Prostate gland (tissue), 2 donors: ENCODE measurements around the gene BCL6B. TPM values are rescaled to one million over a fixed set of nuclear protein-coding genes. Genes with fewer than 3 reads are reported as not detected.
"Not testable (repeated sequence)": the region's sequence is repeated elsewhere in the genome, so short reads cannot be mapped to it uniquely, and the experiment has no call there.

Experiments used
- DNase-seq: peaks from one replicate; pipeline ENCODE4 v3.0.0-alpha.2; 2019; ENCODE audit warnings: low spot score
- H3K27ac ChIP-seq, 2 donors: fragments of 200-600 bp; sonication (generic); 2 replicates each; pipeline ENCODE4 v1.5.1; 2017 to 2019
- H3K27me3 ChIP-seq: fragments of 200-600 bp; sonication (generic); replicated peaks from 2 replicates; pipeline ENCODE4 v1.5.1; 2019; ENCODE audit not compliant: insufficient read depth
- H3K36me3 ChIP-seq, 2 donors: fragments of 200-600 bp; sonication (generic); 1 replicate in 1 of 2; 2 replicates in 1 of 2; pipeline versions ENCODE4 v1.5.1 to v1.8.1; 2017 to 2019
- H3K4me1 ChIP-seq: fragments of 200-600 bp; sonication (generic); replicated peaks from 2 replicates; pipeline ENCODE4 v1.5.1; 2019
- H3K4me3 ChIP-seq, 2 donors: fragments of 200-600 bp; sonication (generic); 2 replicates each; pipeline ENCODE4 v1.5.1; 2017 to 2019
- H3K9me3 ChIP-seq: fragments of 200-600 bp; sonication (generic); 2 replicates; pipeline ENCODE4 v1.5.1; 2017
- CTCF ChIP-seq, 4 experiments: fragments of 200-600 bp in 2 of 4; fragments of 450-650 bp in 2 of 4; sonication (generic) in 2 of 4; IDR thresholded peaks; 1 replicate in 3 of 4; 2 replicates in 1 of 4; pipeline ENCODE4 v1.5.1; 2016 to 2019; ENCODE audit warnings: antibody characterized with exemption in 4 of 4, mild to moderate bottlenecking in 2 of 4, moderate library complexity in 2 of 4
- POLR2A ChIP-seq: fragments of 450-650 bp; IDR thresholded peaks from one replicate; pipeline ENCODE4 v1.6.1; 2016; ENCODE audit warnings: antibody characterized with exemption, mild to moderate bottlenecking
- POLR2AphosphoS5 ChIP-seq: sonication (generic); formaldehyde crosslinking; IDR thresholded peaks from one replicate; pipeline ENCODE4 v1.6.1; 2017; ENCODE audit warnings: antibody characterized with exemption
- WGBS: methylation state at CpG from one replicate; pipeline ENCODE4 v1.1.5; 2018; 5-methylcytosine and 5-hydroxymethylcytosine counted together
- intact Hi-C: fragments of 100-400 bp; cut with DNase I; formaldehyde crosslinking; loops from one replicate; pipeline ENCODE4 v1.14.2; 2022
- total RNA-seq, 2 donors: library from RNA; depleted of rRNA; stranded (reverse); fragments of >200 nt; gene quantifications; one replicate each; pipeline ENCODE4 v1.1.0, GENCODE V29; 2016

The BCL6B gene
- total RNA-seq, 2 donors from 2014 or later: 0.96 to 4.0 TPM

GRCh38 chr17:7046127-7046724, 23.4 kb downstream of the BCL6B start:
- H3K9me3 ChIP-seq: no peaks in the 10 kb centered on the region
- no peaks in the 10 kb centered on the region for H3K36me3 ChIP-seq
- intact Hi-C loops: loop anchor here (5.0 to 10.0 kb wide), 2 partner anchors 131 to 239 kb away; partner anchors contain the start of genes ASGR1 and SLC2A4
- 18% methylated on average over 15 of the region's 15 CpGs for WGBS
- H3K4me3 ChIP-seq: peak overlapping the region; percentile 11 to 33
- H3K27me3 ChIP-seq: no peaks in the 10 kb centered on the region
- TF ChIP-seq POLR2A (no peak), POLR2AphosphoS5 (peak; percentile 75), CTCF (IDR thresholded peaks at IDR 0.05) (peak in 1 of 4 experiments; percentile 14)
- DNase-seq: peak; percentile 92
- H3K27ac ChIP-seq: peak overlapping the region; percentile 89
- H3K4me1 ChIP-seq: peaks cover 25% of the 10 kb centered on the region

DNA sequence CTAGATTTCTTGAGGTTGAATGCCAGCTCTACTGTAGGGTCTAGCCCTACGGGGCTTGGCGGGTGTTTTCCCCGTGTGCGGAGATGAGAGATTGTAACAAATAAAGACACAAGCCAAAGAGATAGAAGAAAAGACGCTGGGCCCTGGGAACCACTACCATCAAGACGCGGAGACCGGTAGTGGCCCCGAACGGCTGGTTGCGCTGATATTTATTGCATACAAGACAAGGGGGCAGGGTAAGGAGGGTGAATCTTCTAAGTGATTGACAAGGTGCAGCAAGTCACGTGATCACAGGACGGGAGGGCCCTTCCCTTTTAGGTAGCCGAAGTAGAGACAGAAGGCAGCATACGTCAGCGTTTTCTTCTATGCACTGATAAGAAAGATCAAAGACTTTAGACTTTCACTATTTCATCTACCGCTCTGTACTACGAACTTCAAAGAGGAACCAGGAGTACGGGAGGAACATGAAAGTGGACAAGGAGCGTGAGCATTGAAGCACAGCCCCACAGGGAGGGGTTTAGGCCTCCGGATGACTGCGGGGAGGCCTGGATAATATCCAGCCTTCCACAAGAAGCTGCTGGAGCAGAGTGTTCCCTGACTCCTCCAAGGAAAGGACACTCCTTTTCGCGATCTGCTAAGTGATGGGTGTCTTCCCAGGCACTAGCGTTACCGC, 24.0 kb downstream of the BCL6B start:
- not testable (repeated sequence) for H3K9me3 ChIP-seq, H3K27me3 ChIP-seq, H3K36me3 ChIP-seq
- H3K4me3 ChIP-seq: peak overlapping the region; percentile 11 to 33
- WGBS: 8% methylated on average over 26 of the region's 26 CpGs
- peak overlapping the region; percentile 89 for H3K27ac ChIP-seq
- intact Hi-C loops: loop anchor here (5.0 to 10.0 kb wide), 2 partner anchors 130 to 238 kb away; partner anchors contain the start of genes ASGR1 and SLC2A4
- TF ChIP-seq POLR2AphosphoS5: peak; percentile 56
- H3K4me1 ChIP-seq: peaks cover 24% of the 10 kb centered on the region
- DNase-seq: peak; percentile 77

DNA sequence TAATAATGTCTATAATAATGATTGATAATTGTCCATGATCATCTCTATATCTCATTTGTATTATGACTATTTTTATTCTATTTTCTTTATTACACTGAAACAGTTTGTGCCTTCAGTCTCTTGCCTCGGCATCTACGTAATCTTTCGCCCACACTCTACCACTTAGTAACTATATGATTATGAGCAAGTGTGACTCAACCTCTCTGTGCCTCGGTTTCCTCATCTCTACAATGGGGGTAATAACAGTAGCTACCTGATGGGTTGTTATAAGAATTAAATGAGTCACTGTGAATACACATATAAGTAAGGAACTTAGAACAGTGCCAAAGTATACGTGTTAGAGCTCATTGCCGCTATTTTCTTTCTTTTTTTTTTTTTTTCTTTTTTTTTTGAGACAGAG, 24.7 kb downstream of the BCL6B start:
- Histone ChIP-seq H3K27ac (peak overlapping the region; percentile 89), H3K4me3 (peak overlapping the region; percentile 11 to 33), H3K9me3 (no peaks in the 10 kb centered on the region), H3K4me1 (peaks cover 20% of the 10 kb centered on the region), H3K27me3 (no peaks in the 10 kb centered on the region), H3K36me3 (no peaks in the 10 kb centered on the region)
- no peak for DNase-seq
- TF ChIP-seq POLR2AphosphoS5: no peak
- TF ChIP-seq CTCF (IDR thresholded peaks at IDR 0.05): no peak
- no peak for TF ChIP-seq POLR2A
- 79% methylated on average over 6 of the region's 6 CpGs for WGBS
- intact Hi-C loops: loop anchor here (5.0 to 10.0 kb wide), 2 partner anchors 130 to 237 kb away; partner anchors contain the start of genes ASGR1 and SLC2A4

DNA sequence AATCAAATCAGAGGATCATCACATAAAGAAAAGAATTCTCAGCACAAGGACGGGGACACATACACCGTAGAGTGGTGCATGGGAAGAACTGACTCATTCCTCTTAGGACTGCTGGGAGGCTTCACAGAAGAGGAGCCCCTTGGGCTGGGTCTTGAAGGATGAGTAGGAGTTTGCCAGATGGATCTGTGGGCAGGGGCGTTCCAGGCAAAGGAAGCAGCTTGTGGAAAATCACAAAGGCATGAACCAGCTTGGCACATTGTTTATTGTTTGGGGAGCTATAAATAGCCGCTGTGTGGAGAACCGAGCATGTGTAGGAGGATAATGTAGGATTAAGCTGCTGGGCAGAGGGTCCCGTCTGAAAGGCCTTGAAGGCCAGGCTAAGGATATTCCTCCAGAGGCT, 26.1 kb downstream of the BCL6B start:
- H3K4me3 ChIP-seq: no peak overlapping the region
- WGBS: 84% methylated on average over 6 of the region's 6 CpGs
- DNase-seq: no peak
- no peak for TF ChIP-seq CTCF (IDR thresholded peaks at IDR 0.05)
- no peak for TF ChIP-seq POLR2A
- TF ChIP-seq POLR2AphosphoS5: no peak
- H3K36me3 ChIP-seq: no peaks in the 10 kb centered on the region
- H3K27ac ChIP-seq: no peak overlapping the region
- H3K9me3 ChIP-seq: no peaks in the 10 kb centered on the region
- H3K4me1 ChIP-seq: peaks cover 8% of the 10 kb centered on the region
- no peaks in the 10 kb centered on the region for H3K27me3 ChIP-seq
- intact Hi-C loops: loop anchor here (5.0 to 10.0 kb wide), 2 partner anchors 128 to 236 kb away; partner anchors contain the start of genes ASGR1 and SLC2A4

- H3K4me3 ChIP-seq, DNase-seq, H3K36me3 ChIP-seq, H3K9me3 ChIP-seq, H3K4me1 ChIP-seq, H3K27me3 ChIP-seq, H3K27ac ChIP-seq: not testable (repeated sequence)
- WGBS: 84% methylated on average over 9 of the region's 9 CpGs
- intact Hi-C loops: loop anchor here (2.0 kb wide), 1 partner anchor 84 kb away; no protein-coding TSS in a partner anchor
Observed at GRCh38 chr17:7050583-7050982, 27.7 kb downstream of the BCL6B start.
